NCI-H128 (cell line): ENCODE results near the gene MICALL1.

Source experiments
- DNase-seq: peaks from one replicate; lab custom pipeline; 2025; ENCODE audit not compliant: unreplicated experiment; lab: John Stamatoyannopoulos, UW

MICALL1 gene

GRCh38 chr22:37904572-37905533 lies 1.2 kb upstream of the MICALL1 start:
- no peak for DNase-seq

GRCh38 chr22:37906364-37907008 lies 389 bp downstream of the MICALL1 start:
- DNase-seq, result no peak

- DNase-seq, result no peak
These were observed 1.2 kb downstream of the MICALL1 start for GRCh38 chr22:37907036-37907954.

- no peak for DNase-seq
These were observed 3.7 kb downstream of the MICALL1 start for GRCh38 chr22:37909766-37910165.

GRCh38 chr22:37910890-37911672 lies 5.0 kb downstream of the MICALL1 start:
- no peak for DNase-seq

GRCh38 chr22:37911697-37912096 lies 5.6 kb downstream of the MICALL1 start:
- no peak for DNase-seq

GRCh38 chr22:37912171-37912570 lies 6.1 kb downstream of the MICALL1 start:
- DNase-seq, result no peak

- DNase-seq, result no peak
These were observed 7.2 kb downstream of the MICALL1 start for GRCh38 chr22:37913233-37913721.

GRCh38 chr22:37916311-37916710 lies 10.2 kb downstream of the MICALL1 start:
- no peak for DNase-seq

GRCh38 chr22:37917874-37918548 lies 11.9 kb downstream of the MICALL1 start:
- no peak for DNase-seq

GRCh38 chr22:37918580-37919270 lies 12.6 kb downstream of the MICALL1 start:
- DNase-seq, result no peak

GRCh38 chr22:37920126-37920525 lies 14.0 kb downstream of the MICALL1 start:
- no peak for DNase-seq

- DNase-seq, result no peak
These were observed 16.1 kb downstream of the MICALL1 start for GRCh38 chr22:37922191-37922590.

GRCh38 chr22:37923927-37924326 lies 17.8 kb downstream of the MICALL1 start:
- DNase-seq, result no peak

- no peak for DNase-seq
These were observed 18.4 kb downstream of the MICALL1 start for GRCh38 chr22:37924386-37925065.

- DNase-seq, result no peak
These were observed 19.2 kb downstream of the MICALL1 start for GRCh38 chr22:37925330-37925729.

- DNase-seq, result no peak
These were observed 19.7 kb downstream of the MICALL1 start for GRCh38 chr22:37925767-37926166.

GRCh38 chr22:37926358-37926757 lies 20.3 kb downstream of the MICALL1 start:
- DNase-seq, result no peak
